AG08396 (cell line): ENCODE measurements around the gene CSF3.

Experiments
- DNase-seq: peaks from one replicate; pipeline ENCODE4 v3.0.0; 2012; ENCODE audit warnings: low spot score, mixed read lengths

Gene CSF3

GRCh38 chr17:40015005-40015997, at the start of gene CSF3:
TSS of gene CSF3 (plus strand) at chr17:40015440. CDS start at chr17:40015475, 35 bp downstream.
- no peak for DNase-seq

GRCh38 chr17:39966771-39967170, 48.5 kb upstream of the CSF3 start:
- no peak for DNase-seq

- DNase-seq = no peak
Observed at GRCh38 chr17:39968761-39969160, 46.5 kb upstream of the CSF3 start.

GRCh38 chr17:39969375-39969774, 45.9 kb upstream of the CSF3 start:
- no peak for DNase-seq

- no peak for DNase-seq
Observed at GRCh38 chr17:39970157-39970692, 45.0 kb upstream of the CSF3 start.

- DNase-seq = no peak
Observed at GRCh38 chr17:39971076-39971603, 44.1 kb upstream of the CSF3 start.

GRCh38 chr17:39972271-39972670, 43.0 kb upstream of the CSF3 start:
- DNase-seq = no peak

GRCh38 chr17:39973496-39973895, 41.7 kb upstream of the CSF3 start:
- DNase-seq = no peak

GRCh38 chr17:39974433-39974832, 40.8 kb upstream of the CSF3 start:
- no peak for DNase-seq

- no peak for DNase-seq
Observed at GRCh38 chr17:39975801-39976200, 39.4 kb upstream of the CSF3 start.

- peak; percentile 73 for DNase-seq
Observed at GRCh38 chr17:39979016-39979670, 36.1 kb upstream of the CSF3 start.

- DNase-seq = no peak
Observed at GRCh38 chr17:39979893-39980350, 35.3 kb upstream of the CSF3 start.

- DNase-seq = peak; percentile 95
Observed at GRCh38 chr17:39980351-39981206, 34.7 kb upstream of the CSF3 start, which contains the start of gene PSMD3. TSS of gene PSMD3 (plus strand) at chr17:39980807. CDS start at chr17:39980971, 164 bp downstream.

GRCh38 chr17:39981207-39981741, 34.0 kb upstream of the CSF3 start:
- peak; percentile 26 for DNase-seq

GRCh38 chr17:39981766-39982375, 33.4 kb upstream of the CSF3 start:
- DNase-seq = no peak

GRCh38 chr17:39988206-39988810, 26.9 kb upstream of the CSF3 start:
- DNase-seq = no peak

GRCh38 chr17:39994448-39994847, 20.8 kb upstream of the CSF3 start:
- no peak for DNase-seq

GRCh38 chr17:39995438-39995837, 19.8 kb upstream of the CSF3 start:
- DNase-seq = no peak

GRCh38 chr17:39996162-39996561, 19.1 kb upstream of the CSF3 start:
- DNase-seq = no peak

- no peak for DNase-seq
Observed at GRCh38 chr17:39996800-39997199, 18.4 kb upstream of the CSF3 start.
